ENCODE measurements around the gene GNAS-AS1.

GNAS-AS1 gene

DNA sequence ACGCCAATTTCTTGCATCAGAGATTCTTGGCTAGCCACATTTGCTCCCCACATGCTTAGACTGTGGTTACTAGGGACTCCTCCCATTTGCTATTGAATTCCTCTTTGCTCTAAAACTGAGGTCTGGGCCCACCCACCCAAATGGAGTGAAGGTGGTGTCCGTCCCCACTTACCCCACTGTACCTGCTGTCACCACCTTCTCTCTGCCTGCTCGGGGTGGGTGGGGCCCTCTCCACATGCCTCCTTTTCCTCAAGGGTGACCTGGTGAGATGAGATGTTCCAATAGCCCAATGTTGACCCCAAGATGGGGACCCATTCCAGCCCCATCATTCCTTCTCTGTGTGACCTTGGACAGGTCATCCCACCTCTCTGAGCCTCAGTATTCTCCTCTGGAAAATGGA is 74.6 kb downstream of the GNAS-AS1 start:
- H3K27me3 ChIP-seq (ENCODE audit: low read length) = no peaks in the 10 kb centered on the region
- H3K27ac ChIP-seq (ENCODE audit: low read depth, low read length) = no peak overlapping the region
- H3K4me2 ChIP-seq (ENCODE audit: low read depth, low read length, poor library complexity, severe bottlenecking) = no peak overlapping the region
- H3K9me2 ChIP-seq (replicated peaks; ENCODE audit: insufficient read depth, low read length) = no peaks in the 10 kb centered on the region
- H3K9me3 ChIP-seq (ENCODE audit: insufficient read depth, low read length) = no peaks in the 10 kb centered on the region
- no peak overlapping the region for H3K9ac ChIP-seq (ENCODE audit: low read length)
- H2AFZ ChIP-seq (ENCODE audit: low read depth, low read length, severe bottlenecking) = no peak overlapping the region
- no peaks in the 10 kb centered on the region for H3K36me3 ChIP-seq (ENCODE audit: low read length)
- no peak overlapping the region for H3K4me3 ChIP-seq (ENCODE audit: insufficient read depth, low read length, poor library complexity, severe bottlenecking)
- no peaks in the 10 kb centered on the region for H3F3A ChIP-seq (ENCODE audit: insufficient read depth)
- no peaks in the 10 kb centered on the region for H3K79me2 ChIP-seq (ENCODE audit: insufficient read depth, low read length)
- H4K20me1 ChIP-seq (ENCODE audit: low read depth, low read length) = no peaks in the 10 kb centered on the region
- no peak for TF ChIP-seq EZH2phosphoT487 (conservative IDR thresholded peaks at IDR 0.05; ENCODE audit: low read length)

DNA sequence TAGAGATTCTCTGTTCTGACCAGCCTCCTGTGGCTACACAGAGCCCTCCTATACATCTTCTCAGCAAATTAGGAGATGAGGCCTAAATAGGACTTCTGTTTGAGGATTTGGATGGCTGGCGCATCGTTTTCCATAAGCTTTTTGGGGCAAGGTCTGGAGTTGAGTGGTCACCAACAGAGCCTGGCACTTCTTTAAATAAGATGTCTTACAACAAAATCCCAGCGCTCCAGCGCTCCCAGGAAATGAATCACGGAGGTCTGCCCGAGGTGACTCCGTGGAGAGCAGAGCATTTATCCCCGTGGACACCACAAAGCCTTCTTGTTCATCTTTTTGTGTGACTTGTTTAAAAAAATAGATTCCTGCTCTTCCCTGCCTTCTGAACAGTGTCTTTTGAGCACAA is 75.3 kb downstream of the GNAS-AS1 start:
- Histone ChIP-seq H3K9ac (ENCODE audit: low read length) (no peak overlapping the region), H3K27me3 (ENCODE audit: low read length) (no peaks in the 10 kb centered on the region), H3F3A (ENCODE audit: insufficient read depth) (no peaks in the 10 kb centered on the region), H3K4me3 (ENCODE audit: insufficient read depth, low read length, poor library complexity, severe bottlenecking) (no peak overlapping the region), H3K27ac (ENCODE audit: low read depth, low read length) (no peak overlapping the region), H3K79me2 (ENCODE audit: insufficient read depth, low read length) (no peaks in the 10 kb centered on the region), H3K9me2 (replicated peaks; ENCODE audit: insufficient read depth, low read length) (no peaks in the 10 kb centered on the region), H3K9me3 (ENCODE audit: insufficient read depth, low read length) (no peaks in the 10 kb centered on the region), H4K20me1 (ENCODE audit: low read depth, low read length) (no peaks in the 10 kb centered on the region), H2AFZ (ENCODE audit: low read depth, low read length, severe bottlenecking) (no peak overlapping the region), H3K4me2 (ENCODE audit: low read depth, low read length, poor library complexity, severe bottlenecking) (no peak overlapping the region), H3K36me3 (ENCODE audit: low read length) (no peaks in the 10 kb centered on the region)
- no peak for TF ChIP-seq EZH2phosphoT487 (conservative IDR thresholded peaks at IDR 0.05; ENCODE audit: low read length)
- TF ChIP-seq, protein P1, sequence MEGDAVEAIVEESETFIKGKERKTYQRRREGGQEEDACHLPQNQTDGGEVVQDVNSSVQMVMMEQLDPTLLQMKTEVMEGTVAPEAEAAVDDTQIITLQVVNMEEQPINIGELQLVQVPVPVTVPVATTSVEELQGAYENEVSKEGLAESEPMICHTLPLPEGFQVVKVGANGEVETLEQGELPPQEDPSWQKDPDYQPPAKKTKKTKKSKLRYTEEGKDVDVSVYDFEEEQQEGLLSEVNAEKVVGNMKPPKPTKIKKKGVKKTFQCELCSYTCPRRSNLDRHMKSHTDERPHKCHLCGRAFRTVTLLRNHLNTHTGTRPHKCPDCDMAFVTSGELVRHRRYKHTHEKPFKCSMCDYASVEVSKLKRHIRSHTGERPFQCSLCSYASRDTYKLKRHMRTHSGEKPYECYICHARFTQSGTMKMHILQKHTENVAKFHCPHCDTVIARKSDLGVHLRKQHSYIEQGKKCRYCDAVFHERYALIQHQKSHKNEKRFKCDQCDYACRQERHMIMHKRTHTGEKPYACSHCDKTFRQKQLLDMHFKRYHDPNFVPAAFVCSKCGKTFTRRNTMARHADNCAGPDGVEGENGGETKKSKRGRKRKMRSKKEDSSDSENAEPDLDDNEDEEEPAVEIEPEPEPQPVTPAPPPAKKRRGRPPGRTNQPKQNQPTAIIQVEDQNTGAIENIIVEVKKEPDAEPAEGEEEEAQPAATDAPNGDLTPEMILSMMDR (IDR thresholded peaks at IDR 0.05; ENCODE audit: insufficient read depth, low read length, poor library complexity, severe bottlenecking) = no peak

DNA sequence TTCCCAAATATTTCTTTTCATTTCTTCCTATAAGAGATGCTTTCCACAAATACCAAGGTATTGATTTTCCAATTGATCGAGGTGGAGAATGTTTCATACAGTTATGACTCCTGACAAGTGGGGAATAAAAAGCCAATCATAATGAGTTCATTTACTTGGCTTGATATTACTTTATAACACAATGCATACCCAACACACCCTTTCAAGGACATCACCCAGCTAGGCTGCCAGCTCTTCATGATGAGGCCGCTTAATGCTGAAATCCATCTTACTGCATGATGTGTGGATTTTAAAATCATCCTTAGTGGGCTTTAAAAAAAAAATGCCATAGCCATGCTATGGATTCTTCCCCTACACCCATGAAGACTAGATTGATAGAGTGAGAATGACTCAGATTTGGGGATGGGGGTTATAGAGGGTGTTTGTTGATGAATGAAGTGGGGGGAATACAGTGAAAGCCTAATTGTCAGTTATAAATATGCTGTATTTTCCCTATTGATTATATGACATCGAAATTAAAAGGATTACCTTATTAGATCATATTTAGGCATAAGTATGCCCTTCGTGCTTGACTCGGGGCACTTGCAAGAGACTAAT is 75.9 kb downstream of the GNAS-AS1 start:
- Histone ChIP-seq H3K36me3 (ENCODE audit: low read length) (no peaks in the 10 kb centered on the region), H3K9me2 (replicated peaks; ENCODE audit: insufficient read depth, low read length) (no peaks in the 10 kb centered on the region), H3K79me2 (ENCODE audit: insufficient read depth, low read length) (no peaks in the 10 kb centered on the region), H3K9ac (ENCODE audit: low read length) (no peak overlapping the region), H3K4me3 (ENCODE audit: insufficient read depth, low read length, poor library complexity, severe bottlenecking) (no peak overlapping the region), H3K4me2 (ENCODE audit: low read depth, low read length, poor library complexity, severe bottlenecking) (no peak overlapping the region), H2AFZ (ENCODE audit: low read depth, low read length, severe bottlenecking) (no peak overlapping the region), H3K9me3 (ENCODE audit: insufficient read depth, low read length) (no peaks in the 10 kb centered on the region), H3F3A (ENCODE audit: insufficient read depth) (no peaks in the 10 kb centered on the region), H3K27ac (ENCODE audit: low read depth, low read length) (no peak overlapping the region), H3K27me3 (ENCODE audit: low read length) (no peaks in the 10 kb centered on the region), H4K20me1 (ENCODE audit: low read depth, low read length) (no peaks in the 10 kb centered on the region)
- TF ChIP-seq, protein P1 (IDR thresholded peaks at IDR 0.05; ENCODE audit: insufficient read depth, low read length, poor library complexity, severe bottlenecking) = no peak
- no peak for TF ChIP-seq EZH2phosphoT487 (conservative IDR thresholded peaks at IDR 0.05; ENCODE audit: low read length)

DNA sequence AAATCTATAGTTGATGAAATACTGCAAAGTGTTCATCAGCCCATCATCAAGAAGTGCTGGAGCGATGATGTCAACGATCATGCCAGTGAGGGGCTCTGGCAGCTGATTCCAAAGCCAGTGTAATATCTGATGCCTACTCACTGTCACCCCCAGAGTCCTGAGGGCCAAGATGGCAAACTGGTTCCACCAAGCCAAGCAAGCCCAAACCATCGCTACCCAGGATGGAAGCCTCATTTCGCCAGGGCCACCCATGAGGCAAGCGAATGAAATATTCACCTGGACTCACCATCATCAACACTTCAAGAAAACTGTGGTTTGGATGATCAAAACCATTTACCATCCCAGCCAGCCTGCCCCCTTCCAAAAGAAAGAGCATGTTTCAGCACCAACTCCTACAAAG is 76.5 kb downstream of the GNAS-AS1 start:
- Histone ChIP-seq H3K79me2 (ENCODE audit: insufficient read depth, low read length) (no peaks in the 10 kb centered on the region), H3K27ac (ENCODE audit: low read depth, low read length) (no peak overlapping the region), H3K9ac (ENCODE audit: low read length) (no peak overlapping the region), H3K9me2 (replicated peaks; ENCODE audit: insufficient read depth, low read length) (no peaks in the 10 kb centered on the region), H3F3A (ENCODE audit: insufficient read depth) (no peaks in the 10 kb centered on the region), H3K27me3 (ENCODE audit: low read length) (no peaks in the 10 kb centered on the region), H3K4me3 (ENCODE audit: insufficient read depth, low read length, poor library complexity, severe bottlenecking) (no peak overlapping the region), H3K9me3 (ENCODE audit: insufficient read depth, low read length) (no peaks in the 10 kb centered on the region), H3K36me3 (ENCODE audit: low read length) (no peaks in the 10 kb centered on the region), H3K4me2 (ENCODE audit: low read depth, low read length, poor library complexity, severe bottlenecking) (no peak overlapping the region), H4K20me1 (ENCODE audit: low read depth, low read length) (no peaks in the 10 kb centered on the region), H2AFZ (ENCODE audit: low read depth, low read length, severe bottlenecking) (no peak overlapping the region)
- no peak for TF ChIP-seq EZH2phosphoT487 (conservative IDR thresholded peaks at IDR 0.05; ENCODE audit: low read length)
- TF ChIP-seq, protein P1 (IDR thresholded peaks at IDR 0.05; ENCODE audit: insufficient read depth, low read length, poor library complexity, severe bottlenecking) = no peak

Measured in SU-DHL-6 (cell line).